Osteoblast (primary cell): ENCODE measurements around the gene SYAP1. TPM values are rescaled to one million over a fixed set of nuclear protein-coding genes. Genes with fewer than 3 reads are reported as not detected.

Source experiments
- DNase-seq: peaks from one replicate; pipeline ENCODE4 v3.0.0; 2011; ENCODE audit warnings: low spot score, mixed read lengths; ENCODE audit not compliant: insufficient read length; ENCODE audit errors: missing footprints
- H2AFZ ChIP-seq: 2 replicates; pipeline ENCODE4 v1.6.0; 2011; ENCODE audit warnings: mild to moderate bottlenecking, low read length
- H3K27ac ChIP-seq: 2 replicates; pipeline ENCODE4 v1.5.1; 2011; ENCODE audit warnings: mild to moderate bottlenecking, low read depth, low read length, moderate library complexity
- H3K27me3 ChIP-seq: 2 replicates; pipeline ENCODE4 v1.6.0; 2012; ENCODE audit warnings: mild to moderate bottlenecking, control low read depth, inconsistent platforms, low read length, moderate library complexity; ENCODE audit not compliant: insufficient read depth
- H3K36me3 ChIP-seq: 2 replicates; pipeline ENCODE4 v1.5.1; 2011; ENCODE audit warnings: mild to moderate bottlenecking, low read length, control low read depth, moderate library complexity; ENCODE audit not compliant: insufficient read depth
- H3K4me1 ChIP-seq: 2 replicates; pipeline ENCODE4 v1.5.1; 2011; ENCODE audit warnings: mild to moderate bottlenecking, low read length, control low read depth, moderate library complexity; ENCODE audit not compliant: insufficient read depth
- H3K4me2 ChIP-seq: 2 replicates; pipeline ENCODE4 v1.6.0; 2011; ENCODE audit warnings: mild to moderate bottlenecking, low read length; ENCODE audit not compliant: insufficient read depth
- H3K4me3 ChIP-seq: fragments of 200-600 bp; sonication (generic); 3 replicates; pipeline ENCODE4 v1.5.1; 2012; ENCODE audit warnings: mild to moderate bottlenecking, low read length, inconsistent platforms; ENCODE audit not compliant: insufficient read depth
- H3K79me2 ChIP-seq: 2 replicates; pipeline ENCODE4 v1.6.0; 2012; ENCODE audit warnings: mild to moderate bottlenecking, low read length, control low read depth, inconsistent platforms; ENCODE audit not compliant: insufficient read depth
- H3K9me3 ChIP-seq: 2 replicates; pipeline ENCODE4 v1.5.1; 2011; ENCODE audit warnings: low read depth, low read length, control low read depth
- H4K20me1 ChIP-seq: 2 replicates; pipeline ENCODE4 v1.6.0; 2012; ENCODE audit warnings: mild to moderate bottlenecking, low read length, control low read depth; ENCODE audit not compliant: insufficient read depth
- CTCF ChIP-seq: IDR thresholded peaks from 2 replicates; pipeline ENCODE4 v1.5.1; 2011; ENCODE audit warnings: mild to moderate bottlenecking, low read depth, low read length, moderate library complexity; ENCODE audit errors: extremely low read depth
- total RNA-seq: library from RNA; depleted of rRNA; stranded (reverse); fragments of >200 nt; gene quantifications from 2 replicates; pipeline ENCODE4 v1.2.3, GENCODE V29; 2012

Gene SYAP1
- total RNA-seq = 25.7 and 43.9 TPM in 2 replicates

GRCh38 chrX:16719334-16720084 lies at the start of gene SYAP1:
TSS of gene SYAP1 (plus strand) at chrX:16719612. CDS start at chrX:16719725, 113 bp downstream.
- Histone ChIP-seq H3K27me3 (no peaks in the 10 kb centered on the region), H4K20me1 (peaks cover 29% of the 10 kb centered on the region), H3K36me3 (no peaks in the 10 kb centered on the region), H3K4me3 (peak within 1 kb of the TSS; percentile 90), H3K4me2 (peak within 1 kb of the TSS; percentile 99), H3K4me1 (peaks cover 9% of the 10 kb centered on the region), H3K27ac (peak within 1 kb of the TSS; percentile 100), H2AFZ (peak within 1 kb of the TSS; percentile 95), H3K9me3 (no peaks in the 10 kb centered on the region), H3K79me2 (peaks cover 48% of the 10 kb centered on the region)
- no peak for TF ChIP-seq CTCF
- DNase-seq = peak; percentile 94

- Histone ChIP-seq H3K4me1 (peaks cover 9% of the 10 kb centered on the region), H3K27me3 (no peaks in the 10 kb centered on the region), H3K27ac (no peak overlapping the region), H4K20me1 (no peaks in the 10 kb centered on the region), H3K4me2 (no peak overlapping the region), H2AFZ (no peak overlapping the region), H3K9me3 (no peaks in the 10 kb centered on the region), H3K79me2 (no peaks in the 10 kb centered on the region), H3K4me3 (no peak overlapping the region), H3K36me3 (no peaks in the 10 kb centered on the region)
- peak; percentile 90 for DNase-seq
- TF ChIP-seq CTCF = peak; percentile 55
Measured at GRCh38 chrX:16671005-16671404, 48.4 kb upstream of the SYAP1 start.

- no peaks in the 10 kb centered on the region for H3K79me2 ChIP-seq
- no peak overlapping the region for H2AFZ ChIP-seq
- H3K36me3 ChIP-seq = no peaks in the 10 kb centered on the region
- H3K4me2 ChIP-seq = no peak overlapping the region
- no peak for TF ChIP-seq CTCF
- no peaks in the 10 kb centered on the region for H3K27me3 ChIP-seq
- no peak for DNase-seq
- H4K20me1 ChIP-seq = no peaks in the 10 kb centered on the region
- no peak overlapping the region for H3K4me3 ChIP-seq
- H3K4me1 ChIP-seq = no peaks in the 10 kb centered on the region
- no peaks in the 10 kb centered on the region for H3K9me3 ChIP-seq
- H3K27ac ChIP-seq = no peak overlapping the region
Measured at GRCh38 chrX:16678689-16679088, 40.7 kb upstream of the SYAP1 start.

- no peak overlapping the region for H3K4me3 ChIP-seq
- H3K27ac ChIP-seq = no peak overlapping the region
- no peak overlapping the region for H2AFZ ChIP-seq
- TF ChIP-seq CTCF = no peak
- no peaks in the 10 kb centered on the region for H3K36me3 ChIP-seq
- no peak overlapping the region for H3K4me2 ChIP-seq
- H3K4me1 ChIP-seq = no peaks in the 10 kb centered on the region
- H4K20me1 ChIP-seq = no peaks in the 10 kb centered on the region
- no peaks in the 10 kb centered on the region for H3K9me3 ChIP-seq
- no peaks in the 10 kb centered on the region for H3K79me2 ChIP-seq
- DNase-seq = no peak
- H3K27me3 ChIP-seq = no peaks in the 10 kb centered on the region
Measured at GRCh38 chrX:16683007-16683664, 36.3 kb upstream of the SYAP1 start.
